SIG-M5 treated with dmso at 0.1 percent for 504 hours (cell line): ENCODE data around the gene HSFX1.

ENCODE experiments used
- DNase-seq: peaks from one replicate; lab custom pipeline; 2025; ENCODE audit not compliant: unreplicated experiment; lab: John Stamatoyannopoulos, UW

HSFX1 gene

GRCh38 chrX:149804102-149804501 lies 30.2 kb downstream of the HSFX1 start:
- no peak for DNase-seq

- DNase-seq = no peak
These were observed 34.0 kb downstream of the HSFX1 start for GRCh38 chrX:149807747-149808458.

GRCh38 chrX:149818652-149819051 lies 44.8 kb downstream of the HSFX1 start:
- no peak for DNase-seq

- DNase-seq = no peak
These were observed 45.5 kb downstream of the HSFX1 start for GRCh38 chrX:149819371-149819770.

- DNase-seq = no peak
These were observed 51.6 kb downstream of the HSFX1 start for GRCh38 chrX:149825424-149825823.
